GM19240 (cell line): ENCODE data around the gene MINAR2.

Experiments used
- DNase-seq: peaks from one replicate; pipeline ENCODE4 v3.0.0; 2011; ENCODE audit warnings: low spot score; ENCODE audit not compliant: insufficient read length

Gene MINAR2

DNA sequence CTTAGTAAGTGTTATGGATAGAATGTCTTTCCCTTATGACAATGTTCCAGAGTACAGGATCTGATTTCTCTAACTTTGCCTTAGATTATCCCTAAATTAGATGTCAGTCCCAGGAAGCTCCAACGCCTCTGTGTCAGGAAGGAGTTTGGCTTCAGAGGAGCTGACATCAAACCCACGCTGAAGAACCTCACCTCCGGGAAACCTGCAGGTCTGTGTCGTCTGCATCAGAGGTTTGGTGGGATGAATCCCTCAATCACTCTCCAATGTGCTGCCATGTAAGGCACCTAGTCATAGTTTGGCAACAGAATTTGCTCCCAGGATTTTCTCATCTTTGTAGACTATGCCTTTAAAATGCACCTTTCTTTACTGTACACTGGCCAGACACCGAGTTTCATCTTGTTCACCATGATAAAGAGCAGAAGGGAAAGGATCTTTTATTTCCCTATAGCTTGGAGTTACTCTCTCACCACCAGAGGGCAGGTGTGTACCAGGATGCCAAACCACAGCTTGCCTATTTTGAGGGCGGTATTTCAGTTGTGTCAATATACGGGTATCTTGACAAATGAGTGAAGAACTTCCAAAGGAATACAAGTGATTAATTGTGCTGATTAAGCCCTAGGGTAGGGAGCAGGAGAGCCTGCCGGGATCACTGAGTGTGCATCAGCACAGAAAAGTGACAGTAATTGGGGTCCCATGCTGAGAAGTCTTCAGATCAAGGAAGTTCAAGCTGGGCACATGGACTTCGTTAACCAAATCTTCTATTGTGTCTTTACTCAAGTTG is 23.4 kb downstream of the MINAR2 start:
- DNase-seq: no peak

GRCh38 chr5:129773376-129773775 is 25.5 kb downstream of the MINAR2 start:
- DNase-seq: no peak

DNA sequence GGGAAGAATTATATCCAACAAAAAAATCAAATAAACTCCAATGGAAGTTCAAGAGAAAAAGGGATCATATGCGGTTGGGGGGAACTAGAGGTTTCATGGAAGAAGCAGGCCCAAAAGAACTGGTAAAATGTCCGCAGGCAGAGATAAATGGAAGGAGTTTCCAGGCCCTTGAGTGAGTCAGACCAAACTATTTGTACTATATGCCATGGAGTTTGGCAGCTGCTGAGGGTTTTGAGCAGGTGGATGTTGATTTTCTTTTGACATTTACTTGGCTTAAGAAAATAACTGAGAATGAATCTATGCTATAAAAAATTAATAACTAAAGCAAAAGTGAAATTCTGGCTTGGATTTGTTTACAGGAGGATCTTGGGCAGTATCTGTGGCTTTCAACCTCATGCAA is 33.7 kb downstream of the MINAR2 start:
- no peak for DNase-seq

DNA sequence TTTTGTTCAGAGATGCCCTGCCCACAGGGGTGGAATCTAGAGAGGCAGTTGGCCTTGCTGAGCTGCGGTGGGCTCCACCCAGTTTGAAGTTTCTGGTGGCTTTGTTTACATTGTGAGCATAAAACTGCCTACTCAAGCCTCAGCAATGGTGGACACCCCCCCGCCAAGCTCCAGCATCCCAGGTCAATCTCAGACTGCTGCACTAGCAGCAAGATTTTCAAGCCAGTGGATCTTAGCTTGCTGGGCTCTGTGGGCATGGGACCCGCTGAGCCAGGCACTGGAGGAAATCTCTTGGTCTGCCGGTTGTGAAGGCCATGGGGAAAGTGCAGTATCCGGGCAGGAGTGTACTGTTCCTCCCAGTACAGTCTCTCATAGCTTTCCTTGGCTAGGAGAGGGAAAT is 55.5 kb downstream of the MINAR2 start:
- DNase-seq: no peak

- DNase-seq: no peak
These were observed 56.8 kb downstream of the MINAR2 start for GRCh38 chr5:129804705-129805104.

GRCh38 chr5:129807162-129807814 is 59.4 kb downstream of the MINAR2 start:
- DNase-seq: no peak
